GM12892 (cell line): ENCODE results near the gene GAB2.

ENCODE experiments used
- DNase-seq: peaks from one replicate; pipeline ENCODE4 v3.0.0; 2011; ENCODE audit not compliant: insufficient read length
- FAIRE-seq: peaks from 2 replicates; lab custom pipeline; 2011; peaks lifted over from hg19 to GRCh38; lab: Jason Lieb, UNC
- POLR2A ChIP-seq: IDR thresholded peaks from 2 replicates; pipeline ENCODE4 v1.6.1; 2011; ENCODE audit warnings: low read depth, low read length, control low read depth
- POLR2AphosphoS5 ChIP-seq: IDR thresholded peaks from 2 replicates; pipeline ENCODE4 v1.6.1; 2011; ENCODE audit warnings: low read depth, low read length, control low read depth
- TAF1 ChIP-seq: IDR thresholded peaks from 2 replicates; pipeline ENCODE4 v1.6.1; 2011; ENCODE audit warnings: low read depth, mild to moderate bottlenecking, control low read depth, low read length, borderline replicate concordance

GAB2 gene

DNA sequence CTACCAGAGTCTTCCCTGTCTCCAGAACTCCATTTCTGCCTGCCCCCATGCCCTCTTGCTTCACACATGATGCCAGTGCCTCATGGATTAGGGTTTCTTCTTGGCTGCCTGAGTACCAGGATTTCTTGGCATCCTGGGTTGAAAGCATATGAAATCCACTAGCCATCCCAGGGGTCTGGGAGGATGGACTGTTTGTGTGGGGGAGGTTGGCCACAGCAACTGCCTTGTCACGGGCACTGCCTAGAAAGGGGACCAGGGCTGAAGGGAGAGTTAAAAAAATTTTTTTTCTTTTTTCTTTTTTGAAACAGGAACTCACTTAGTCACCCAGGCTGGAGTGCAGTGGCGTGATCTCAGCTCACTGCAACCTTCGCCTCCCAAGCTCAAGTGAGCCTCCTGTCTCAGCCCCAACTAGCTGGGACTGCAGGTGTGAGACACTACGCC, 224.7 kb downstream of the GAB2 start:
- FAIRE-seq (peak; percentile 14), DNase-seq (no peak)
- TF ChIP-seq TAF1 (no peak), POLR2AphosphoS5 (no peak), POLR2A (no peak)

DNA sequence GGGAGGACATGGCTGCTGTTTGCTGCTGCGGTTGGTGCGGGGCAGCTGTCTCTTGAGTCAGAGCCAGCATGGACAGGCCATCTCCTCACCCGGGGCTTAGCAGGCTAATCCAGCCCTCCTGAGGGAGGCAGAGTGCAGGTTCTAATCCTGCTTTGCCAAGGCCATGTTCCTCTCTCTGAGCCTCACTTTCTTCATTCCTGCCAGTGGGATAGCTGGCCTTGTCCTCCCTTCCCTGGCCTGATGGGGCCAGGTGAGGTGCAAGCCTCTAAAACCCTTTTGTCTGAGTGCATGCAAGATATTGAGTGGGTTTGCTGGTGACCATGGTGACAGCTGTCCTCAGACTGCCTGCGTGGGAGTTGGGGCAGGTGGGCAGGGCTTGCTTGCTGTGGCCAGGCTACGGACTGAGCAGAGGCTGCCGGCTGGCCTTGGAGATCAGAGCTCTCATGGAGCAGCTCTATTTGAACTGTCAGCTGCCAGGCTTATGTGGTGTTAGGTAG, 225.3 kb downstream of the GAB2 start:
- DNase-seq (no peak), FAIRE-seq (peak; percentile 66)
- TF ChIP-seq POLR2A (no peak), TAF1 (no peak), POLR2AphosphoS5 (no peak)

DNA sequence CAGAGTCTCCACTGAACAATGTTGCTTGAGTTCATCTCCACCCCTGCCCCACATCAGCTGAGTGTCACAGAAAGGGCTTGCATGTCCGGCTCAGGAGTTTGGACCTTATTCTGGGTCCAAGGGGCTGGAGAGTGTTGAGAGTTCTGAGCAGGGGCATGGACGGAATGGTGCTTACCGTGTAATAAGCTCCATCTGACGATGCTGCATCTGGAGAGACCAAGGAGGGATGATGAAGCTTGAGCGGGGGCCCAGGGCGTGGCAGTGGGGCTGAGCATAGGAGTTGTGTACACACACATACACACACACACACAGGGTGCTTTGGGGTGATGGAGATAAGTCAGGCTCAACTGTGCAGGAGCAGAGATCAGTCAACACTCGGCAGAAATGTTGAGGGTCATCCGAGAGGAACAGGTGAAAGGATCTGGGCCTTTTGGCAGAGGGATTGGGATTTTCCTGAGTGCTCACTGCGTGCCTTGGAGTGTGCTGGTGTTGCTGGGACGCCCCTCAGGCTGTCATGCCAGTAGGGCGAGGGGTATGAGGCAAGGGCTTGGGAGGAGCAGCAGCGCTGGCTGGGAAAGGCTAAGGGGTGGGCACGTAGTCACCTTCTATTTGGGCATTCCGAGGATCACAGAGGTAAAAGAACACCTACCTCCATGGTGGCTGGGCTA, 226.6 kb downstream of the GAB2 start:
- TF ChIP-seq POLR2AphosphoS5, result no peak
- TF ChIP-seq TAF1, result no peak
- no peak for TF ChIP-seq POLR2A
- no peak for DNase-seq
- FAIRE-seq, result no peak

DNA sequence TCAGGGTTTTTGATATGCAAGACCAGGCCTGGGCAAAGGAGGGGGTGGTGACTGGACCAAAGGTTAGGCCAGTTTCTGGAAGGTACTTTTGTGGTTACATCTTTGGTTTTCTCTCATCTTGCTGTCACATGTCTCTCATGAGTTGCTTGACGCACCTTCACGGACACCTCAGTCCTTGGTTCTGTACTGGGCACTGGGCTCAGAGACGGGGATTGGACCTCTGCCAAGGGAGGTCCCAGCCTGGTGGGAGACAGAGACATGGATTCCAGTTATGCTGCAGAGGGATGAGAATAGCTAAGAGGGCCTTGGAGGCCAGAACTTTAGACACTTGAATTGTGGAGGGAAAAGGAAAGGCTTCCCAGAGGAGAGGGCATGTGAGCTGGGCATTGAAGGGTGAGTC, 227.2 kb downstream of the GAB2 start:
- no peak for FAIRE-seq
- DNase-seq, result no peak
- no peak for TF ChIP-seq POLR2A
- TF ChIP-seq TAF1, result no peak
- no peak for TF ChIP-seq POLR2AphosphoS5

DNA sequence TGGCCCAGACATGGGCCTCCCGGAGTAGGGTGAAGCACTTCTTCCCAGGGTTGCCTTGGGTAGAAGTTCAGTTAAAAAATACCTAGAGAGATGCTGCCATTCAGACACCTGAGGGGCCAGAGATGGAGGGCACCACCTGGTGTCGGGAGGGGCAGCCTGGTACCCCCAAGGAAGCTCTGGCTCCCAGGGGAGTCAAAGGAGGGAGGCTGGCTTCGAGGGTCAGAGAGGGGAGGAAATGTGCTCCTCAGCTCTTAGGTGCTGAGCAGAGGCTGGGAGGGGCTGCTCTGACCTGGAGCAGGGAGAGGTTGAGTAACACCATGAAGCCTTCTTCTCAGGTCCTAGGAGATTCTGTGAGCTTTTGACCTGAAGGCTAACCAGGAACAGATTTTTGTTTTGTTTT, 227.8 kb downstream of the GAB2 start:
- TF ChIP-seq POLR2A (no peak), TAF1 (no peak), POLR2AphosphoS5 (no peak)
- FAIRE-seq (no peak), DNase-seq (no peak)

DNA sequence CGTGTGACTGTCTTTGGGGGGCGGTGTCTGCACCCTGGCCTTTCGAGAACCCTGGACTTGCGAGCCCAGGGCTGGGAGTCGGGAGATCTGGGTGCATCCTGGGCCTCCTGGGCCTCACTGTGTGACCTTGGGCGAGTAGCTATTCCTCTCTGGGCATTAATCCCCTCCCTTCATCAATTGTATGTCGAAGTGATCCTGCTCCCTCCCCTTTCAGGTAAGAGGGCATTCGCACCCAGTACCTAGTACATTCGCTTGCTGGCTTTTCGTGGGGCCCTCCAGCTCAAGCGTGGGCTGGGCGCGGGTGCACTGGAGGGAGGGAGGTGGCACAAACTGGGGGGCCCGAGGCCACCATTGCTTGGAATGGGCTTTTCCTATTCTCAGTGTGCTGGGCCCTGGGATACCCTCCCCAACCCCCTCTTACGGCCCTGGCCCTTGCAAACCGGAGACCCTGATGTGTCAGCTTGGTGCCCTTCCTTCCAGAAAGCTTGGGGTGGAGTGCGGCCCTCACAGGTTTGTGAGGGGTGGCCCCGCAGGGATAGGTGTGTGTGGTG, 228.4 kb downstream of the GAB2 start:
- no peak for DNase-seq
- no peak for FAIRE-seq
- TF ChIP-seq POLR2AphosphoS5 (no peak), POLR2A (no peak), TAF1 (no peak)

DNA sequence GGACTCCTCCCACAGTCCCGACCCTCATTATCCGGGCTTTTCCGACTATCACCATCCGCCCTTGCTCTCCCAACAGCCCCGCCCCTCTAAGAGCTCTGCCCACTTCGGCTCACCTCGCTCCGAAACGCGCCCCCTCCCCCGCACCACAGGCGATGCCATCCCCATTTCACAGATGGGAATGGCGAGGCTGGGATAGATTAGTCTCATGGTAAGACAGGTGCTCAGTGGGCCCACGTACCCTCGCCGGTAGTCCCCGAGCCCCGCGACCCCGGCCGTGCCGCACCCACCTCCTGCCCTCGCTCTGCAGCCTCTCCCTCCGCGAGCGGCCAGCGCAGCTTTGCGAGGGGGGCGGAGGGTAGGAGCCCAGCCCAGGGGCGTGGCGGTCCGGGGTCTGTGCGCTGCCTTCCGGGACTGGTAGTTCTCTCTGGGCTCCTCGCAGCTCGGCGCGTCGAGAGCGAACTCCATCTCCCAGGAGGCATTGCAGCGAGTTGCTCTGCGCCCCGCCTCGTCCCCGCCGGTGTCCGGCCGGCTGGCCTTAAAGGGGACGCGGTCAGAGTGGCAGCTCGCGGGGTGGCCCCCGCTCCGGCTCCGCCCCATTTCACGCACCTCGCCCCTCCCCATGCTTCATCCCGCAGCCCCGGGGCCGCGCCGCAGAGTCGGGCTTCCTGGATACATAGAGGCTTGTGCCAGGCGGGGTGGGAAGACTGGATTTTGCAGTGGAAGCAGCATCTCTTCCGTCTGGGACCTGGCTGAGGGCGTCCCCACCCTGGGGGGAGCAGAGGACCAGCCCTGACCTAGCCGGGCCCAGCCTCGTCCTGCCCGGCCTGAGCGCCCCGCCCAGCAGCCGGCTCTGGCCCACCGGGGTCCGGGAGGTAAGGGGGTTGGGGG, 229.1 kb downstream of the GAB2 start, which contains the start of the genes KCTD21 and USP35:
Gene KCTD21 (minus strand): TSS at position 341 of the 888 bp plus-strand sequence. CDS start 14,072 bp downstream, outside the sequence.
Gene USP35 (plus strand): TSS at position 634 of the 888 bp plus-strand sequence. CDS start 7,327 bp downstream, outside the sequence.
- DNase-seq (peak; percentile 97), FAIRE-seq (peak; percentile 99)
- TF ChIP-seq POLR2A (peak; percentile 62; the same call in 1 of the 2 replicates), POLR2AphosphoS5 (no peak)

DNA sequence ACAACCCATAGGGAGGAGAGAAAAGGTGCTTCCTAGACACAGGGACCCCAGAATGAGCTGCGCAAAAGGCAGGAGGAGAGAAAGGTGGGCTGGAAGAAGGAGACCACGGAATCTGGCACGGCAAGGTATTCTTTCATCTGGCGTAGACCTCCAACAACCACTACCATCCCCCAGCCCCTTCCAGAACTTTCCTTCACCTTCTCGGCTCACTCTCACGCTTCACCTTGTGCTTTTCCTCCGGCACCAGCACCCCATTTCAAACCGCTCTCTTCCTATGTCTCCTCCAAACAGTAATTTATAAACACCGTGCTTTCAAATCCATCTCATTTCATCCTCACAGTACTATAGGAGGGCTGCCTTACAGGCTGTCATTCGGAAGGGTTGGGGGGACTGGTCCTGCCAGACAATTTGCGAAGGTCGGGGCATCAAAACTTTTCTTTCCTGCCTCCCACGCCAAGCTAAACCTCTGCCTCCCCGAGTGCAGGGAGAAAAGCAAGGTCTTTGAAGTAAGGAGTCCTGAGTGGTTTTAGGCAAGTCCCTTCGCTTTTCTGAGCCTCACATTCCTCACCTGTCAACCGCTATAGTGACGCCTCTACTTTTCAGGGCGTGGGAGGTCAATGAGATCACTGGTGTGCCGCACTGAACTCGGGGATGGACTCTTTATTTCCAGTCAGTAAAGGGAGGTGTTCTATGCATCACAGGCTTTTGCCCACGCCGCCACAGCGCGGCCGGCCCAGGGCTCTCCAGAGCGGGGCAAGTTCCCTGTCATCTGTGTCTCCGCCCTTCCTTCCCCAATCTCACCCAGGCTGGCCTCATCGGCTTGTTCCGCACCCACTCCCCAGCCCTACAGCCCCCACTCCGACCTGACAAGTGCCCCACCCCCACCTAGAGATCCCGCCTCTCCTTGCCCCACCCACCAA, 230.0 kb downstream of the GAB2 start:
- FAIRE-seq, result no peak
- DNase-seq, result peak; percentile 63
- TF ChIP-seq POLR2AphosphoS5, result no peak
- no peak for TF ChIP-seq POLR2A
- no peak for TF ChIP-seq TAF1

DNA sequence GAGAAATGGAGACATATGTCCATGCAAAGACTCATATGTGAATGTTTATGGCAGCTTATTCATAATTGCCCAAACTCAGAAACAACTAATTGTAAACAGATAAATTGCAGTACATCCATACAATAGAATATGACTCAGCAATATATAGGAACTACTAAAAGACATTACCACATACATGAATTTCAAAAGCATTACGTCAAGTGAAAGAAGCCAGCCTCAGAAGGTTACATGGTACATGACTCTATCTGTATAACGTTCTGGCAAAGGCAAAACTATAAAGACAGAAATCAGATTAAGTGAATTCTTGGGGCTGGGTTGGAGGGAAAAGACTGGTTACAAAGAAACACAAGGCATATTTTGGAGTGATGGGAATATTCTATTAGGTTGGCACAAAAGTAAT, 236.4 kb downstream of the GAB2 start:
- DNase-seq (no peak), FAIRE-seq (no peak)
- TF ChIP-seq POLR2AphosphoS5, result no peak
- no peak for TF ChIP-seq POLR2A

DNA sequence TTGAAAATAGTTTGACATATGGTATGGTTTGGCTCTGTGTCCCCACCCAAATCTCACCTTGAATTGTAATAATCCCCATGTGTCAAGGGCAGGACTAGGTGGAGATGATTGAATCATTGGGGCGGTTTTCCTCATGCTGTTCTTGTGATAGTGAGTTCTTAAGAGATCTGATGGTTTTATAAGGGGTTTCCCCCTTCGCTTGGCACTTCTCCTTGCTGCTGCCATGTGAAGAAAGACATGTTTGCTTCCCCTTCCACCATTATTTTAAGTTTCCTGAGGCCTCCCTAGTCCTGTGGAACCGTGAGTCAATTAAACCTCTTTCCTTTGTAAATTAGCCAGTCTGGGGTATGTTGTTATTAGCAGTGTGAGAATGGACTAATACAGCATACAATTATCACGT, 236.9 kb downstream of the GAB2 start:
- FAIRE-seq, result no peak
- DNase-seq, result no peak
- TF ChIP-seq TAF1 (no peak), POLR2AphosphoS5 (no peak)

DNA sequence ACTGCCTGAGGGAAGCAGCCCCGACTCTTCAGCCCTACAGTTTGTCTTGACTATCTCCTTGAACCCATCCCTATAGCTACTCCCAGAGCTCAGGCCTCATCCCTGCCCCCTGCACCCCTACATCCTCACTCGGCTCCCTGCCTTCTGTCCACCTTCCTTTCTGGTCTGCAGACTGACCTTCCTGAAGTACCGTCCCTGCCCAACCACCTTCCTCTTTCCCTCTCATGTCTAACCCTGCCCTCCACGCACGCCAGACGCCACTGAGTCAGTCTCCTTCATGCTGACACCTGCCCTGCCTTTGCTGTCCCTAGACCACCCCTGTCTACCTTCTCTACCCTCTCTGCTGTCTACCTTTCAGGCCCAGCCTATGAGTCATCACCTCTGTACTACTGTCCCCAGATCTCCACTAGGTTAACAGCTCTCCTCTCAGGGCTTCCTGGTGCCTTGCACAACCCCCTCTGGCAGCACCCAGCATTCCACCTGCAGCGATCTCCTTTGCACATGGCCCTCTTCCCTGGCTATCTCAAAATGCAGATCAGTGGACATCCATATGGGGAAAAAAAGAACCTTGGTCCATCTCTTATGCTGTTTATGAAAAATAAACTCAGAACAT, 238.1 kb downstream of the GAB2 start:
- TF ChIP-seq POLR2AphosphoS5, result no peak
- FAIRE-seq, result peak; percentile 36

More for the DNA sequence above, 238.1 kb downstream of the GAB2 start:
- no peak for DNase-seq
